ENCODE data around the gene PDZD2. TPM values are rescaled to one million over a fixed set of nuclear protein-coding genes. Genes with fewer than 3 reads are reported as not detected.

Gene PDZD2
- total RNA-seq, 1 experiment from 2014 or later: 0.37 TPM

- Histone ChIP-seq H2AFZ (ENCODE audit: low read depth, low read length, poor library complexity, severe bottlenecking) (no peak overlapping the region), H3K4me2 (ENCODE audit: low read length) (no peak overlapping the region), H3K4me3 (replicated peaks in 1 of 2; ENCODE audit: low read depth in 1 of 2, low read length in 2 of 2) (no peak overlapping the region), H3K79me2 (ENCODE audit: insufficient read depth, low read length) (no peaks in the 10 kb centered on the region), H3K9me2 (ENCODE audit: insufficient read depth) (no peaks in the 10 kb centered on the region), H4K20me1 (ENCODE audit: insufficient read depth) (no peaks in the 10 kb centered on the region), H3K4me1 (ENCODE audit: control insufficient read depth in 1 of 2, insufficient read depth in 2 of 2, low read length in 2 of 2) (no peaks in the 10 kb centered on the region), H3K9ac (ENCODE audit: low read length) (no peak overlapping the region), H3K9me3 (ENCODE audit: control insufficient read depth in 1 of 2, insufficient read depth in 1 of 2, low read depth in 1 of 2, low read length in 2 of 2) (no peaks in the 10 kb centered on the region), H3K27ac (ENCODE audit: low read depth, low read length) (no peak overlapping the region), H3K27me3 (ENCODE audit: insufficient read depth, low read length) (no peaks in the 10 kb centered on the region), H3K36me3 (ENCODE audit: control insufficient read depth in 1 of 2, insufficient read depth in 2 of 2, low read length in 2 of 2) (no peaks in the 10 kb centered on the region)
- ChIA-PET POLR2A (interaction anchor here (0.8 kb wide), 1 partner anchor 11 kb away, joined by 3 read pairs; no protein-coding TSS in a partner anchor), RAD21 (ENCODE audit: low non-redundant PET in 1 of 2, low total read pairs in 2 of 2, uncharacterized antibody in 2 of 2, unreplicated experiment in 2 of 2) (no interaction called here), CTCF (interaction anchor here (1.4 kb wide), 1 partner anchor 12 kb away, joined by 4 read pairs; the partner anchor contains the start of gene PDZD2)
- TF ChIP-seq REST (IDR thresholded peaks at IDR 0.05; ENCODE audit: low read depth): no peak
- TF ChIP-seq SRF (IDR thresholded peaks at IDR 0.05; ENCODE audit: low read depth): no peak
- TF ChIP-seq TCF7L2 (IDR thresholded peaks at IDR 0.05; ENCODE audit: borderline replicate concordance, extremely low read depth, insufficient read depth, insufficient read length): no peak
- TF ChIP-seq ZFX (IDR thresholded peaks at IDR 0.05): no peak
- TF ChIP-seq FOSL1 (IDR thresholded peaks at IDR 0.05; ENCODE audit: low read depth): no peak
- no peak for TF ChIP-seq ZNF274 (IDR thresholded peaks at IDR 0.05; ENCODE audit: low read depth, low read length)
- no peak for ATAC-seq
- DNase-seq (ENCODE audit: low read depth, low spot score): no peak
- no TSS peak for BruUV-seq (replicated peaks)
- intact Hi-C loops (cut with micrococcal nuclease): no loop called here
Measured at GRCh38 chr5:31626604-31627234, 12.2 kb upstream of the PDZD2 start.
